Measurements from ENCODE around the gene SFRP2. TPM values are rescaled to one million over a fixed set of nuclear protein-coding genes. Genes with fewer than 3 reads are reported as not detected.

The SFRP2 gene
- total RNA-seq, 1 experiment from 2014 or later = not detected

DNA sequence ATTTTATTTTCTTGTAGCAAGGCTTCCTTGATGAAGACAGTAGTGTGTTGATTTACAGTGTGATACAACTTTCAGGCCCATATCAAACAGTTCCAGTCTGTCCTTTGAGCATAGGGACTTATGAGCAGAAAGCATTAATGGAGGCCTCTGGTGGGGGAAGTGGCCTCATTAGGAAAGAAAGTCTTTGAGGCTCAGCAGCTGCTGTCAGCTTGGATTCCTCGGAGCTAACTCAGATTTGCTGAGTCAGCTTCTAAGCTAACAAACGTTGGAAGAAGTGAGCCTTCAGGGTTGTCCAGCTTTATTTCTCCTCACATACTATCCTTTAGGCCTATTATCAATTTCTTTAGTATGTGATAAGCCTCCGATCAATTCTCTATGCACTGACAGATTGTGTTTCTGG is 15.8 kb upstream of the SFRP2 start:
- Mint-ChIP-seq H3K4me1 (ENCODE audit: low read depth, unreplicated experiment) (peaks cover 7% of the 10 kb centered on the region), H3K36me3 (ENCODE audit: insufficient read depth, unreplicated experiment) (no peaks in the 10 kb centered on the region), H3K9me3 (ENCODE audit: unreplicated experiment) (no peaks in the 10 kb centered on the region), H3K4me3 (ENCODE audit: unreplicated experiment) (no peak overlapping the region), H3K27ac (ENCODE audit: unreplicated experiment) (no peak overlapping the region), H3K27me3 (ENCODE audit: insufficient read depth, unreplicated experiment) (no peaks in the 10 kb centered on the region)
- Histone ChIP-seq H3K4me1 (no peaks in the 10 kb centered on the region), H3K36me3 (ENCODE audit: control insufficient read depth, insufficient read depth, low read length) (no peaks in the 10 kb centered on the region), H3K27me3 (replicated peaks; ENCODE audit: control insufficient read depth, insufficient read depth, low read length) (no peaks in the 10 kb centered on the region), H3K9me3 (no peaks in the 10 kb centered on the region), H3K4me3 (ENCODE audit: low read depth, low read length) (no peak overlapping the region)
- intact Hi-C loops (cut with micrococcal nuclease; ENCODE audit: unreplicated experiment) = no loop called here
- BruUV-seq (replicated peaks) = no TSS peak
- TF ChIP-seq, protein P1, sequence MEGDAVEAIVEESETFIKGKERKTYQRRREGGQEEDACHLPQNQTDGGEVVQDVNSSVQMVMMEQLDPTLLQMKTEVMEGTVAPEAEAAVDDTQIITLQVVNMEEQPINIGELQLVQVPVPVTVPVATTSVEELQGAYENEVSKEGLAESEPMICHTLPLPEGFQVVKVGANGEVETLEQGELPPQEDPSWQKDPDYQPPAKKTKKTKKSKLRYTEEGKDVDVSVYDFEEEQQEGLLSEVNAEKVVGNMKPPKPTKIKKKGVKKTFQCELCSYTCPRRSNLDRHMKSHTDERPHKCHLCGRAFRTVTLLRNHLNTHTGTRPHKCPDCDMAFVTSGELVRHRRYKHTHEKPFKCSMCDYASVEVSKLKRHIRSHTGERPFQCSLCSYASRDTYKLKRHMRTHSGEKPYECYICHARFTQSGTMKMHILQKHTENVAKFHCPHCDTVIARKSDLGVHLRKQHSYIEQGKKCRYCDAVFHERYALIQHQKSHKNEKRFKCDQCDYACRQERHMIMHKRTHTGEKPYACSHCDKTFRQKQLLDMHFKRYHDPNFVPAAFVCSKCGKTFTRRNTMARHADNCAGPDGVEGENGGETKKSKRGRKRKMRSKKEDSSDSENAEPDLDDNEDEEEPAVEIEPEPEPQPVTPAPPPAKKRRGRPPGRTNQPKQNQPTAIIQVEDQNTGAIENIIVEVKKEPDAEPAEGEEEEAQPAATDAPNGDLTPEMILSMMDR (IDR thresholded peaks at IDR 0.05; ENCODE audit: insufficient read depth in 1 of 2, low read depth in 1 of 2, low read length in 1 of 2, severe bottlenecking in 1 of 2, unreplicated experiment in 1 of 2) = no peak
- DNase-seq = no peak
- ChIA-PET CTCF (interaction anchor here (1.0 kb wide), 1 partner anchor 19 kb away, joined by 3 read pairs; no protein-coding TSS in a partner anchor), POLR2A (no interaction called here)

DNA sequence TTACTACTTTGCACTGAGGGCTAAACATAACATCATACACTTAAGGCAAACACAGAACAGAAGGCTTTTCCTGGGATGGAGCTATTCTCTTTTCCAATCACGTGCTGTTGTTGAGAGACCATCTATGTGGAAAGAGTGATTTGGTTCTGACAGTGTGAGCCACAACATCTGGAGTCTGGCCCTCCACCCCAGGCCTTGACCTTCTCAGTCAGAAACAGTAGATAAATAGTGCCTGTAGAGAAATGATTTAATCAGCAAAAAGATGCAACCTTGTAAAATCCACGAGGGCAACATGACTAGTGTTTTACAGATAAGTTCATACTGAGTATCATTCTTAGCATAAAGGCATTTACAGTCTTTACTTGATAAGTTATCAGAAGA is 10.8 kb upstream of the SFRP2 start:
- H3K9me3 Mint-ChIP-seq (ENCODE audit: unreplicated experiment) = no peaks in the 10 kb centered on the region
- no peaks in the 10 kb centered on the region for H3K4me1 Mint-ChIP-seq (ENCODE audit: low read depth, unreplicated experiment)
- H3K4me3 Mint-ChIP-seq (ENCODE audit: unreplicated experiment) = no peak overlapping the region
- no TSS peak for BruUV-seq (replicated peaks)
- no peaks in the 10 kb centered on the region for H3K36me3 Mint-ChIP-seq (ENCODE audit: insufficient read depth, unreplicated experiment)
- no peaks in the 10 kb centered on the region for H3K27me3 ChIP-seq (replicated peaks; ENCODE audit: control insufficient read depth, insufficient read depth, low read length)
- no peaks in the 10 kb centered on the region for H3K9me3 ChIP-seq
- ChIA-PET POLR2A (no interaction called here), CTCF (no interaction called here)
- H3K27me3 Mint-ChIP-seq (ENCODE audit: insufficient read depth, unreplicated experiment) = no peaks in the 10 kb centered on the region
- intact Hi-C loops (cut with micrococcal nuclease; ENCODE audit: unreplicated experiment) = no loop called here
- no peaks in the 10 kb centered on the region for H3K36me3 ChIP-seq (ENCODE audit: control insufficient read depth, insufficient read depth, low read length)
- TF ChIP-seq, protein P1 (IDR thresholded peaks at IDR 0.05; ENCODE audit: insufficient read depth in 1 of 2, low read depth in 1 of 2, low read length in 1 of 2, severe bottlenecking in 1 of 2, unreplicated experiment in 1 of 2) = no peak
- no peak overlapping the region for H3K27ac Mint-ChIP-seq (ENCODE audit: unreplicated experiment)
- DNase-seq = no peak
- peaks cover 5% of the 10 kb centered on the region for H3K4me1 ChIP-seq
- H3K4me3 ChIP-seq (ENCODE audit: low read depth, low read length) = no peak overlapping the region

- intact Hi-C loops (cut with micrococcal nuclease; ENCODE audit: unreplicated experiment) = no loop called here
- no peaks in the 10 kb centered on the region for H3K9me3 Mint-ChIP-seq (ENCODE audit: unreplicated experiment)
- CTCF ChIA-PET = no interaction called here
- Histone ChIP-seq H3K9me3 (no peaks in the 10 kb centered on the region), H3K4me1 (peaks cover 11% of the 10 kb centered on the region), H3K4me3 (ENCODE audit: low read depth, low read length) (no peak overlapping the region), H3K27me3 (replicated peaks; ENCODE audit: control insufficient read depth, insufficient read depth, low read length) (no peaks in the 10 kb centered on the region), H3K36me3 (ENCODE audit: control insufficient read depth, insufficient read depth, low read length) (no peaks in the 10 kb centered on the region)
- no peaks in the 10 kb centered on the region for H3K27me3 Mint-ChIP-seq (ENCODE audit: insufficient read depth, unreplicated experiment)
- no peaks in the 10 kb centered on the region for H3K36me3 Mint-ChIP-seq (ENCODE audit: insufficient read depth, unreplicated experiment)
- H3K27ac Mint-ChIP-seq (ENCODE audit: unreplicated experiment) = no peak overlapping the region
- TF ChIP-seq, protein P1 (IDR thresholded peaks at IDR 0.05; ENCODE audit: insufficient read depth in 1 of 2, low read depth in 1 of 2, low read length in 1 of 2, severe bottlenecking in 1 of 2, unreplicated experiment in 1 of 2) = no peak
- H3K4me3 Mint-ChIP-seq (ENCODE audit: unreplicated experiment) = no peak overlapping the region
- POLR2A ChIA-PET = no interaction called here
- DNase-seq = no peak
- peaks cover under 1% of the 10 kb centered on the region for H3K4me1 Mint-ChIP-seq (ENCODE audit: low read depth, unreplicated experiment)
- BruUV-seq (replicated peaks) = no TSS peak
Observed at GRCh38 chr4:153798901-153799693, 10.2 kb upstream of the SFRP2 start.

Data from Caco-2 (cell line).